Mononuclear cell (primary cell): ENCODE results near the gene SPDEF. TPM values are rescaled to one million over a fixed set of nuclear protein-coding genes. Genes with fewer than 3 reads are reported as not detected.

ENCODE experiments used
- H3K27me3 ChIP-seq: 2 replicates; pipeline ENCODE4 v1.6.0; 2011; ENCODE audit warnings: low read length, control low read depth; ENCODE audit not compliant: insufficient read depth
- H3K4me1 ChIP-seq: 2 replicates; pipeline ENCODE4 v1.5.1; 2011; ENCODE audit warnings: mild to moderate bottlenecking, low read length, control low read depth; ENCODE audit not compliant: insufficient read depth
- H3K4me3 ChIP-seq: 2 replicates; pipeline ENCODE4 v1.5.1; 2011; ENCODE audit warnings: mild to moderate bottlenecking, low read length, moderate library complexity
- H3K9me3 ChIP-seq: 2 replicates; pipeline ENCODE4 v1.5.1; 2011; ENCODE audit warnings: low read depth, mild to moderate bottlenecking, control low read depth, low read length
- total RNA-seq: library from RNA; depleted of rRNA; stranded (reverse); fragments of >200 nt; gene quantifications from one replicate; pipeline ENCODE4 v1.2.3, GENCODE V29; 2012

SPDEF gene
- total RNA-seq = 0.31 TPM

- H3K27me3 ChIP-seq = no peaks in the 10 kb centered on the region
- H3K4me3 ChIP-seq = no peak within 1 kb of the TSS
- H3K9me3 ChIP-seq = no peaks in the 10 kb centered on the region
- H3K4me1 ChIP-seq = no peaks in the 10 kb centered on the region
Measured at GRCh38 chr6:34556031-34556471, at the start of gene SPDEF. SPDEF (minus strand) TSS chr6:34556329; CDS start chr6:34544455, 11,874 bp downstream.

- H3K9me3 ChIP-seq = no peaks in the 10 kb centered on the region
- no peaks in the 10 kb centered on the region for H3K4me1 ChIP-seq
- no peak overlapping the region for H3K4me3 ChIP-seq
- H3K27me3 ChIP-seq = no peaks in the 10 kb centered on the region
Measured at GRCh38 chr6:34603707-34604106, 47.6 kb upstream of the SPDEF start.

- H3K4me1 ChIP-seq = peaks cover 3% of the 10 kb centered on the region
- no peaks in the 10 kb centered on the region for H3K9me3 ChIP-seq
- no peak overlapping the region for H3K4me3 ChIP-seq
- H3K27me3 ChIP-seq = no peaks in the 10 kb centered on the region
Measured at GRCh38 chr6:34602318-34603111, 46.4 kb upstream of the SPDEF start.

GRCh38 chr6:34601706-34602105, 45.6 kb upstream of the SPDEF start:
- Histone ChIP-seq H3K4me3 (no peak overlapping the region), H3K27me3 (no peaks in the 10 kb centered on the region), H3K4me1 (peaks cover 8% of the 10 kb centered on the region), H3K9me3 (no peaks in the 10 kb centered on the region)

GRCh38 chr6:34600796-34601195, 44.7 kb upstream of the SPDEF start:
- Histone ChIP-seq H3K4me3 (no peak overlapping the region), H3K4me1 (peaks cover 8% of the 10 kb centered on the region), H3K9me3 (no peaks in the 10 kb centered on the region), H3K27me3 (no peaks in the 10 kb centered on the region)

GRCh38 chr6:34600101-34600500, 44.0 kb upstream of the SPDEF start:
- no peaks in the 10 kb centered on the region for H3K27me3 ChIP-seq
- no peaks in the 10 kb centered on the region for H3K9me3 ChIP-seq
- H3K4me1 ChIP-seq = peaks cover 8% of the 10 kb centered on the region
- no peak overlapping the region for H3K4me3 ChIP-seq

GRCh38 chr6:34598712-34599111, 42.6 kb upstream of the SPDEF start:
- Histone ChIP-seq H3K4me1 (peaks cover 8% of the 10 kb centered on the region), H3K27me3 (no peaks in the 10 kb centered on the region), H3K4me3 (no peak overlapping the region), H3K9me3 (no peaks in the 10 kb centered on the region)

GRCh38 chr6:34597605-34598353, 41.6 kb upstream of the SPDEF start:
- H3K4me3 ChIP-seq = no peak overlapping the region
- no peaks in the 10 kb centered on the region for H3K27me3 ChIP-seq
- peaks cover 8% of the 10 kb centered on the region for H3K4me1 ChIP-seq
- H3K9me3 ChIP-seq = no peaks in the 10 kb centered on the region

GRCh38 chr6:34596798-34597197, 40.7 kb upstream of the SPDEF start:
- no peaks in the 10 kb centered on the region for H3K27me3 ChIP-seq
- no peak overlapping the region for H3K4me3 ChIP-seq

GRCh38 chr6:34595332-34596184, 39.4 kb upstream of the SPDEF start:
- Histone ChIP-seq H3K9me3 (no peaks in the 10 kb centered on the region), H3K27me3 (no peaks in the 10 kb centered on the region), H3K4me3 (no peak overlapping the region), H3K4me1 (peaks cover 13% of the 10 kb centered on the region)

More at GRCh38 chr6:34596798-34597197, 40.7 kb upstream of the SPDEF start:
- Histone ChIP-seq H3K9me3 (no peaks in the 10 kb centered on the region), H3K4me1 (peaks cover 10% of the 10 kb centered on the region)

- Histone ChIP-seq H3K9me3 (no peaks in the 10 kb centered on the region), H3K4me3 (no peak overlapping the region), H3K27me3 (no peaks in the 10 kb centered on the region), H3K4me1 (peaks cover 13% of the 10 kb centered on the region)
Measured at GRCh38 chr6:34593701-34594100, 37.6 kb upstream of the SPDEF start.

- Histone ChIP-seq H3K9me3 (no peaks in the 10 kb centered on the region), H3K27me3 (no peaks in the 10 kb centered on the region), H3K4me3 (no peak overlapping the region), H3K4me1 (peaks cover 9% of the 10 kb centered on the region)
Measured at GRCh38 chr6:34592208-34592952, 36.3 kb upstream of the SPDEF start.

- H3K27me3 ChIP-seq = no peaks in the 10 kb centered on the region
- H3K4me3 ChIP-seq = no peak overlapping the region
- H3K4me1 ChIP-seq = peaks cover 6% of the 10 kb centered on the region
- no peaks in the 10 kb centered on the region for H3K9me3 ChIP-seq
Measured at GRCh38 chr6:34589691-34590090, 33.6 kb upstream of the SPDEF start.

GRCh38 chr6:34589140-34589539, 33.0 kb upstream of the SPDEF start:
- Histone ChIP-seq H3K9me3 (no peaks in the 10 kb centered on the region), H3K27me3 (no peaks in the 10 kb centered on the region), H3K4me1 (peaks cover 6% of the 10 kb centered on the region), H3K4me3 (no peak overlapping the region)
